Trophoblast cell (in vitro differentiated cells and primary cell): Measurements from ENCODE around the gene LRIF1.

Experiments used
- DNase-seq, 2 donors: peaks; one replicate each; pipeline ENCODE4 v3.0.0-alpha.2; 2016
- H2AFZ ChIP-seq: 2 replicates; pipeline ENCODE4 v1.6.1; 2013; ENCODE audit warnings: low read length, moderate library complexity, mild to moderate bottlenecking; ENCODE audit not compliant: insufficient read depth, poor library complexity
- H2AK5ac ChIP-seq: 2 replicates; pipeline ENCODE4 v1.6.1; 2013; ENCODE audit warnings: mild to moderate bottlenecking, low read length
- H2BK120ac ChIP-seq: 2 replicates; pipeline ENCODE4 v1.6.1; 2013; ENCODE audit warnings: low read length, mild to moderate bottlenecking, moderate library complexity; ENCODE audit not compliant: insufficient read depth, poor library complexity
- H2BK12ac ChIP-seq: 2 replicates; pipeline ENCODE4 v1.6.1; 2013; ENCODE audit warnings: mild to moderate bottlenecking, low read length, moderate library complexity
- H2BK5ac ChIP-seq: 2 replicates; pipeline ENCODE4 v1.6.1; 2013; ENCODE audit warnings: low read length, low read depth, moderate library complexity, mild to moderate bottlenecking; ENCODE audit not compliant: poor library complexity
- H3K14ac ChIP-seq: 2 replicates; pipeline ENCODE4 v1.6.1; 2013; ENCODE audit warnings: mild to moderate bottlenecking, low read length
- H3K18ac ChIP-seq: 2 replicates; pipeline ENCODE4 v1.6.1; 2013; ENCODE audit warnings: mild to moderate bottlenecking, low read length
- H3K23ac ChIP-seq: 2 replicates; pipeline ENCODE4 v1.6.1; 2013; ENCODE audit warnings: low read length
- H3K27ac ChIP-seq: 2 replicates; pipeline ENCODE4 v1.5.1; 2013; ENCODE audit warnings: low read depth, mild to moderate bottlenecking, inconsistent platforms, low read length, moderate library complexity
- H3K27me3 ChIP-seq: 2 replicates; pipeline ENCODE4 v1.6.1; 2013; ENCODE audit warnings: inconsistent platforms, mild to moderate bottlenecking, low read length, moderate library complexity; ENCODE audit not compliant: insufficient read depth
- H3K36me3 ChIP-seq, 2 experiments: 1 replicate in 1 of 2; 2 replicates in 1 of 2; pipeline ENCODE4 v1.6.1; 2013; ENCODE audit warnings: low read length in 2 of 2, mild to moderate bottlenecking in 2 of 2, moderate library complexity in 1 of 2; ENCODE audit not compliant: insufficient read depth in 2 of 2, control insufficient read depth in 1 of 2
- H3K4ac ChIP-seq: 2 replicates; pipeline ENCODE4 v1.6.1; 2013; ENCODE audit warnings: low read depth, mild to moderate bottlenecking, low read length, moderate library complexity
- H3K4me1 ChIP-seq, 2 experiments: 1 replicate in 1 of 2; 2 replicates in 1 of 2; pipeline ENCODE4 v1.6.1; 2013; ENCODE audit warnings: low read length in 2 of 2, mild to moderate bottlenecking in 2 of 2, moderate library complexity in 1 of 2; ENCODE audit not compliant: insufficient read depth in 2 of 2, control insufficient read depth in 1 of 2
- H3K4me2 ChIP-seq: 2 replicates; pipeline ENCODE4 v1.6.1; 2013; ENCODE audit warnings: inconsistent platforms, mild to moderate bottlenecking, low read length, moderate library complexity
- H3K4me3 ChIP-seq: 2 replicates; pipeline ENCODE4 v1.5.1; 2013; ENCODE audit warnings: mild to moderate bottlenecking, low read depth, low read length, inconsistent platforms
- H3K79me1 ChIP-seq: one replicate; pipeline ENCODE4 v1.6.1; 2013; ENCODE audit warnings: low read length
- H3K79me2 ChIP-seq: 2 replicates; pipeline ENCODE4 v1.6.1; 2013; ENCODE audit warnings: low read length, mild to moderate bottlenecking; ENCODE audit not compliant: control insufficient read depth, insufficient read depth, poor library complexity
- H3K9ac ChIP-seq: 2 replicates; pipeline ENCODE4 v1.6.1; 2013; ENCODE audit warnings: mild to moderate bottlenecking, low read length
- H3K9me3 ChIP-seq: 2 replicates; pipeline ENCODE4 v1.6.1; 2013; ENCODE audit warnings: low read depth, mild to moderate bottlenecking, control low read depth, inconsistent platforms, low read length; ENCODE audit not compliant: insufficient read depth
- H4K12ac ChIP-seq: 2 replicates; pipeline ENCODE4 v1.6.1; 2013; ENCODE audit warnings: low read depth, mild to moderate bottlenecking, low read length, moderate library complexity
- H4K8ac ChIP-seq: 2 replicates; pipeline ENCODE4 v1.6.1; 2013; ENCODE audit warnings: low read depth, mild to moderate bottlenecking, low read length, moderate library complexity
- H4K91ac ChIP-seq: one replicate; pipeline ENCODE4 v1.6.1; 2013; ENCODE audit warnings: low read depth, mild to moderate bottlenecking, low read length, moderate library complexity
- WGBS: extraction: QIAGEN DNeasy Blood & Tissue Kit; methylation state at CpG from one replicate; pipeline ENCODE4 v1.1.7; 2013; ENCODE audit warnings: missing lambda C conversion rate; ENCODE audit not compliant: insufficient read length, insufficient coverage; ENCODE audit errors: extremely low coverage; 5-methylcytosine and 5-hydroxymethylcytosine counted together

Gene LRIF1

GRCh38 chr1:110967256-110967655 lies 3.5 kb upstream of the LRIF1 start:
- H3K4me1 ChIP-seq, result no peaks in the 10 kb centered on the region

GRCh38 chr1:110964455-110964903 lies 757 bp upstream of the LRIF1 start:
- peak overlapping the region; percentile 36 for H4K8ac ChIP-seq
- peak overlapping the region; percentile 18 for H4K12ac ChIP-seq
- H2AK5ac ChIP-seq, result no peak overlapping the region
- H3K4me3 ChIP-seq, result no peak overlapping the region
- H3K9me3 ChIP-seq, result peaks cover 4% of the 10 kb centered on the region
- H2BK120ac ChIP-seq, result no peak overlapping the region
- H3K4me2 ChIP-seq, result peak overlapping the region; percentile 42
- no peaks in the 10 kb centered on the region for H3K27me3 ChIP-seq
- no peak overlapping the region for H3K18ac ChIP-seq
- H3K4ac ChIP-seq, result no peak overlapping the region
- no peaks in the 10 kb centered on the region for H3K36me3 ChIP-seq
- peak overlapping the region; percentile 59 for H2AFZ ChIP-seq
- no peak overlapping the region for H3K9ac ChIP-seq
- H3K14ac ChIP-seq, result no peak overlapping the region
- no CpG with 5 or more reads among the region's 6 CpGs for WGBS
- no peak overlapping the region for H2BK12ac ChIP-seq
- H2BK5ac ChIP-seq, result no peak overlapping the region
- no peak overlapping the region for H3K27ac ChIP-seq
- H3K23ac ChIP-seq, result no peak overlapping the region
- peaks cover 8% of the 10 kb centered on the region for H3K79me1 ChIP-seq
- no peaks in the 10 kb centered on the region for H3K79me2 ChIP-seq
- no peaks in the 10 kb centered on the region for H3K4me1 ChIP-seq
- peak overlapping the region; percentile 28 for H4K91ac ChIP-seq
- no peak for DNase-seq

More at GRCh38 chr1:110967256-110967655, 3.5 kb upstream of the LRIF1 start:
- no peak for DNase-seq
- no peak overlapping the region for H3K4ac ChIP-seq
- no peak overlapping the region for H3K14ac ChIP-seq
- no peak overlapping the region for H4K12ac ChIP-seq
- H2AK5ac ChIP-seq, result no peak overlapping the region
- no peak overlapping the region for H3K4me2 ChIP-seq
- no peak overlapping the region for H2BK5ac ChIP-seq
- H2BK120ac ChIP-seq, result no peak overlapping the region
- H2AFZ ChIP-seq, result no peak overlapping the region
- peaks cover 8% of the 10 kb centered on the region for H3K79me1 ChIP-seq
- H3K36me3 ChIP-seq, result no peaks in the 10 kb centered on the region
- no CpG with 5 or more reads among the region's 1 CpG for WGBS
- no peak overlapping the region for H3K9ac ChIP-seq
- H2BK12ac ChIP-seq, result no peak overlapping the region
- no peak overlapping the region for H3K4me3 ChIP-seq
- no peaks in the 10 kb centered on the region for H3K79me2 ChIP-seq
- no peak overlapping the region for H3K18ac ChIP-seq
- H3K9me3 ChIP-seq, result peaks cover 4% of the 10 kb centered on the region
- no peak overlapping the region for H3K27ac ChIP-seq
- H4K8ac ChIP-seq, result no peak overlapping the region
- H3K23ac ChIP-seq, result no peak overlapping the region
- H3K27me3 ChIP-seq, result no peaks in the 10 kb centered on the region
- no peak overlapping the region for H4K91ac ChIP-seq

DNA sequence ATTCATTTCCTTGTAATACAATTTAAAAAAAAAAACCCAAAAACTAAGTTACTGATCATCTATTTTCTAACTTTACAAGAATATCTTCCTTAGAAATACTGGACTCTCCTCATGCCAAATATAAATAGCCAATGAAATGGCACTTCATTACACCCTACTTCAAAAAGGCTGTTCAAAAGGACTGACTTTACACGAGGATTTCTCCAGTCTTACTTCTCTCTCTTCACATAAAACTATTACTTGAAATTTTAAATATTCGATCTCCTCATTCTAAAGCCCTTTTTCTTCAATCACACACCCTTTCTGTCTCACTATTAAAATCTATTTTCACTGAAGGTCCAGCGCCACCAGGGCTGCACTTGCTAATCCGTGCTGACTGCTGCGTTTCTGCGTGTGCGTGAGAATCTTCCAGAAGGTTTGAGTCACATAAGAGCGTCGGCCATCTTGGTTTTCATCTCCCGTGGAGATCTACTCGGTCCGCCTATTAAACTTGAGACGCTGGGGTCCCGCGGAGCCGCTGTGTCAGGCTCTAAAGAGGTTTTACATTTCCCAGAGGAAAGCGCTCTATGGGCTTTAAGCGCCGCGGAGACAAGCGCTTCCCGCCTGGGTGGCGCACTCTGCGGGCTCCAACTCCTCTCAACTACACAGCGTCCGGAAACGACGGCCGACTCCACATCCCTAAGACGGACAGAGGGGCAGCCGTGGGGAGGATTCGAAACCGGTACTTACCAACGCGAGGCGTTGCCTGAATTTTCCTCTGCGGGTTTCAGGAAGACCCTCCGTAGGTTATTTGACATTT lies 631 bp downstream of the LRIF1 start:
- 95% methylated on average over 1 of the region's 38 CpGs for WGBS
- Histone ChIP-seq H3K14ac (no peak overlapping the region), H3K4me1 (no peaks in the 10 kb centered on the region), H2BK5ac (no peak overlapping the region), H3K18ac (peak overlapping the region; percentile 33), H2AFZ (peak overlapping the region; percentile 46), H3K23ac (no peak overlapping the region), H3K4me2 (peak overlapping the region; percentile 62), H3K27ac (peak overlapping the region; percentile 89), H3K4me3 (peak overlapping the region; percentile 72), H2BK12ac (no peak overlapping the region), H3K9ac (no peak overlapping the region), H3K79me1 (peaks cover 8% of the 10 kb centered on the region), H3K79me2 (no peaks in the 10 kb centered on the region), H3K4ac (peak overlapping the region; percentile 13), H3K27me3 (no peaks in the 10 kb centered on the region), H3K36me3 (no peaks in the 10 kb centered on the region), H4K12ac (peak overlapping the region; percentile 81), H4K8ac (peak overlapping the region; percentile 84), H3K9me3 (peaks cover 4% of the 10 kb centered on the region), H2AK5ac (no peak overlapping the region), H2BK120ac (no peak overlapping the region), H4K91ac (peak overlapping the region; percentile 70)
- peak; percentile 72 to 77 for DNase-seq

DNA sequence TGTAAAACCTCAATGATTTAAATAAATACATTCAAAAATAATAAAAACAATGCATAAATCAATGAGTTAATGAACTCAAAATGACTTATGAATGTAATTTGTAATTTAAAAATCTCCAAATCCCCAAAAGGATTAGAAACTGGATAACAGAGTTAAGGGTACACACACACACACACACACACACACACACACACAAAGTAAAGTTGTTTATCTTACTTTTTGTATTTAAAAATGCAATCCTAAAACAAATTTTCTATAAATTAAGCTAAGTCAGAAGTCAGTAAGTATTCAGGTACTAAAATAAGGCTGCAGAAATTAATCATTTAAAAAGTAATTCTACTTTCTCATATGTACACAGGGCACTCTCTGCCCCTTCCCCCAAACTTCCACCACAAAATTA lies 1.8 kb downstream of the LRIF1 start:
- Histone ChIP-seq H3K4me1 (no peaks in the 10 kb centered on the region), H2BK5ac (no peak overlapping the region), H3K23ac (no peak overlapping the region), H3K79me1 (peaks cover 8% of the 10 kb centered on the region), H3K27ac (no peak overlapping the region), H3K9ac (no peak overlapping the region), H2AK5ac (no peak overlapping the region), H4K91ac (no peak overlapping the region), H3K4ac (no peak overlapping the region), H3K18ac (no peak overlapping the region), H2BK120ac (no peak overlapping the region), H2AFZ (no peak overlapping the region), H3K36me3 (no peaks in the 10 kb centered on the region), H4K8ac (no peak overlapping the region), H2BK12ac (no peak overlapping the region), H4K12ac (no peak overlapping the region), H3K79me2 (no peaks in the 10 kb centered on the region), H3K14ac (no peak overlapping the region), H3K4me2 (no peak overlapping the region), H3K9me3 (peaks cover 4% of the 10 kb centered on the region), H3K27me3 (no peaks in the 10 kb centered on the region), H3K4me3 (no peak overlapping the region)
- no peak for DNase-seq
